Posterior vena cava (tissue), 2 donors: ENCODE measurements around the gene SAPCD2. TPM values are rescaled to one million over a fixed set of nuclear protein-coding genes. Genes with fewer than 3 reads are reported as not detected.

Experiments
- DNase-seq: peaks from one replicate; pipeline ENCODE4 v3.0.0-alpha.2; 2020; ENCODE audit warnings: low spot score
- intact Hi-C, 2 donors: fragments of 100-400 bp; cut with DNase I; formaldehyde crosslinking; loops; one replicate each; pipeline versions ENCODE4 v1.14.1 to v1.14.2; 2022 to 2023
- total RNA-seq, 2 donors: library from RNA; stranded (reverse); fragmentation: NEBNext Ultra II Directional; extraction: Animal tissue kit (Norgen Biotek cat#: 25700); gene quantifications; one replicate each; pipeline ENCODE4 v1.2.1, GENCODE V29; 2021
- donor health status: DM: yes; HTN: yes; CAD: no.
- donor health status: DM: yes; HTN: yes; CAD: no.

SAPCD2 gene
- total RNA-seq, 2 donors from 2014 or later, result 0.33 to 0.42 TPM

DNA sequence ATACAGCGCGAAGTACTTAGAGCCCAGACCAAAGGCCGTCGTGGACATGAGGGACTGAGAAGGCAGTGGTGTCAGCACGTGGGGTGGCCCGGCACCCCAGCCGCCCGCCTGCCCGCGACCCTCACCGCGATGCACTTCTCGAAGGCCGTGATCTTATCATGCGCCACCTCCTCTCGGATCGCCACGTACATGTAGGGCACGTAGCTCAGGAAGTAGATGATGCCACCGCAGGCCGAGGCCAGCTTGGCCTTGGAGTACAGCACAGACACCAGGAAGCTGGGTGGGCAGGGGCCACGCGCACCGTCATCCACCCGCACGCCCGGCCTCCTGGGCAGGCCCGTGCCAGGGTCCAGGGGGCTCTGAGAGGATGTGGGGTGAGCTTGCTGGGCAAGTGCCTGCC, 53.3 kb downstream of the SAPCD2 start:
- DNase-seq, result no peak
- intact Hi-C loops, result loop anchor here in 1 of 2 donors (5.0 kb wide), 1 partner anchor 410 kb away; no protein-coding TSS in a partner anchor

GRCh38 chr9:137016436-137016835, 53.9 kb downstream of the SAPCD2 start:
- intact Hi-C loops, result loop anchor here in 1 of 2 donors (5.0 kb wide), 1 partner anchor 409 kb away; no protein-coding TSS in a partner anchor
- no peak for DNase-seq

DNA sequence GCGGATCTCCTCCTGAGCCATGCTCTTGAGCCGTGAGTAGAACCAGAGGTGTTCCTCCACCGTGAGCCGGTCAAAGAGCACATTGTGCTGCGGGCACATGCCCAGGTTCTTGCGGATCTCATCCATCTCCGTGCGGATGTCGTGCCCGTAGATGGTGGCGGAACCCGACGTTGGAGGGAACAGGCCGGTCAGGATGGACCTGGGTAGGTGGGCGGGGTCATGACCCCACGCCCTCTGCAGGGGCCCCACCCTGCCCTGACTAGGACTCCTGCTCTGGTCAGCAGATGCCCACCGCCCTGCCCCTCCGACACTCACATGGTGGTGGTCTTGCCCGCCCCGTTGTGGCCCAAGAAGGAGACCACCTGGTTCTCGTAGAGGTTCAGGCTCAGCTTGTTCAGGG, 54.4 kb downstream of the SAPCD2 start:
- intact Hi-C loops, result loop anchor here in 1 of 2 donors (5.0 kb wide), 1 partner anchor 409 kb away; no protein-coding TSS in a partner anchor
- DNase-seq, result no peak

DNA sequence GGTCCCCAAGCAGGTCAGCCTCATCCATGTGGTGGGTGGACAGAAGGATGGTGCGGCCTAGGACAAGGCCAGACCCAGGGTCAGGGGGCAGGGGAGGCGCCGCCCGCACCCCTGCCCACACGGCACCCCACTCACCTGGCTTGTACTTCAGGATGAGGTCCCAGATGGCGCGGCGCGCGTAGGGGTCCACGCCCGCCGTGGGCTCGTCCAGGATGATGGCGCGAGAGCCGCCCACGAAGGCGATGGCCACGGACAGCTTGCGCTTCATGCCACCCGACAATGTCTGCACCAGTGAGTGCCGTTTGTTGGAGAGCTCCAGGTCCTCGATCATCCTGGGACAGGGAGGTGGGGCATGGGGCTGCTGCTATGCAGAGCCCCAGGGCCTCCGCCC, 54.8 kb downstream of the SAPCD2 start:
- no peak for DNase-seq
- intact Hi-C loops, result loop anchor here in 1 of 2 donors (5.0 kb wide), 1 partner anchor 408 kb away; no protein-coding TSS in a partner anchor

GRCh38 chr9:137014776-137015539, 55.4 kb downstream of the SAPCD2 start:
- intact Hi-C loops, result loop anchor here in 1 of 2 donors (5.0 kb wide), 1 partner anchor 408 kb away; no protein-coding TSS in a partner anchor
- DNase-seq, result no peak

GRCh38 chr9:137014166-137014565, 56.2 kb downstream of the SAPCD2 start:
- intact Hi-C loops, result no loop called here
- DNase-seq, result no peak

DNA sequence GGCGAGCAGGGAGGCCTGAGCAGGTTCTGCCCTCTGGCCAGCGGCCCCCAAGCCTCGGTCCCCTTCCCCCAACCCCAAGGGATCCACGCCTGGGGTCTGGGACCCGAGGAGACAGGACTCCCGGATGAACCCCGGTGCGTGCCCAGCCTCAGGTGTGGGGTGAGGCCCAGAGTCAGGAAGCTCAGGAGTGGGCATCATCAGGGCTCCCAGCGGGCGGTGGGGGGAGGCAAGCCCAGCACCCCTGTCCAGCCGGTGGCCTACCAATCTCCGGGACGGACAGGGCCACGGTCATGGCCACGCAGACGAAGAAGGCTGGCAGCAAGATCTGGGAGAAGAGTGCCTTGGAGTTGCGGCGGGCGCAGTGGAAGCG, 56.8 kb downstream of the SAPCD2 start:
- DNase-seq, result no peak
- intact Hi-C loops, result no loop called here

GRCh38 chr9:137012694-137013570, 57.4 kb downstream of the SAPCD2 start:
- intact Hi-C loops, result no loop called here

More at GRCh38 chr9:137012694-137013570, 57.4 kb downstream of the SAPCD2 start:
- DNase-seq, result no peak

Other genes starting within 250 kb of the SAPCD2 start
- 1 to 10 TPM; 4.7 to 5.9 TPM for gene AJM1, start 228.1 kb downstream of the SAPCD2 start, total RNA-seq
- 10 to 100 TPM; 71.7 to 87.9 TPM for gene PHPT1, start 221.1 kb downstream of the SAPCD2 start, total RNA-seq
- gene MAMDC4, start 218.2 kb downstream of the SAPCD2 start, total RNA-seq, result 1 to 10 TPM; 1.5 to 2.4 TPM
- 100 to 1,000 TPM; 178 to 191 TPM for gene EDF1, start 204.2 kb downstream of the SAPCD2 start, total RNA-seq
- 10 to 100 TPM in 1 of 2 donors, 1 to 10 TPM in 1; 8.7 to 10.9 TPM for gene TRAF2, start 184.0 kb downstream of the SAPCD2 start, total RNA-seq
- gene FBXW5, start 125.8 kb downstream of the SAPCD2 start, total RNA-seq, result 100 to 1,000 TPM in 1 of 2 donors, 10 to 100 TPM in 1; 95.0 to 100 TPM
- 1 to 10 TPM; 1.4 TPM for gene C8G, start 125.3 kb downstream of the SAPCD2 start, total RNA-seq
- under 1 TPM; 0.62 to 0.88 TPM for gene LCN12, start 118.3 kb downstream of the SAPCD2 start, total RNA-seq
- 100 to 1,000 TPM; 475 to 547 TPM for gene PTGDS, start 93.1 kb downstream of the SAPCD2 start, total RNA-seq
- gene LCNL1, start 87.6 kb downstream of the SAPCD2 start, total RNA-seq, result 1 to 10 TPM; 2.0 to 2.4 TPM
- gene PAXX, start 78.1 kb downstream of the SAPCD2 start, total RNA-seq, result 10 to 100 TPM; 23.1 to 25.4 TPM
- gene CLIC3, start 74.0 kb downstream of the SAPCD2 start, total RNA-seq, result 1 to 10 TPM; 1.9 to 3.8 TPM
- 10 to 100 TPM; 30.8 to 32.8 TPM for gene ABCA2, start 42.3 kb downstream of the SAPCD2 start, total RNA-seq
- gene FUT7, start 38.5 kb downstream of the SAPCD2 start, total RNA-seq, result under 1 TPM; 0.24 to 0.32 TPM
- gene NPDC1, start 24.4 kb downstream of the SAPCD2 start, total RNA-seq, result 100 to 1,000 TPM; 129 to 133 TPM
- gene ENTPD2, start 16.5 kb downstream of the SAPCD2 start, total RNA-seq, result 1 to 10 TPM in 1 of 2 donors, under 1 TPM in 1; 0.48 to 1.2 TPM
- 10 to 100 TPM; 15.2 to 20.5 TPM for gene UAP1L1, start 7.0 kb upstream of the SAPCD2 start, total RNA-seq
- gene MAN1B1, start 16.4 kb upstream of the SAPCD2 start, total RNA-seq, result 10 to 100 TPM; 32.0 to 44.3 TPM
- 100 to 1,000 TPM; 108 to 128 TPM for gene DPP7, start 44.2 kb upstream of the SAPCD2 start, total RNA-seq
- gene GRIN1, start 68.6 kb upstream of the SAPCD2 start, total RNA-seq, result not detected
- not detected for gene LRRC26, start 99.5 kb upstream of the SAPCD2 start, total RNA-seq
- gene TMEM210, start 101.5 kb upstream of the SAPCD2 start, total RNA-seq, result not detected
- gene ANAPC2, start 118.0 kb upstream of the SAPCD2 start, total RNA-seq, result 10 to 100 TPM; 39.1 to 42.3 TPM
- 10 to 100 TPM; 40.4 to 44.6 TPM for gene SSNA1, start 118.1 kb upstream of the SAPCD2 start, total RNA-seq
- gene TPRN, start 130.2 kb upstream of the SAPCD2 start, total RNA-seq, result 1 to 10 TPM; 4.2 to 8.8 TPM
- gene TMEM203, start 135.1 kb upstream of the SAPCD2 start, total RNA-seq, result 10 to 100 TPM; 24.8 to 25.2 TPM
- 1 to 10 TPM; 6.7 to 8.1 TPM for gene NDOR1, start 135.1 kb upstream of the SAPCD2 start, total RNA-seq
- 1 to 10 TPM; 2.3 to 2.7 TPM for gene RNF208, start 151.7 kb upstream of the SAPCD2 start, total RNA-seq
- gene CYSRT1, start 154.6 kb upstream of the SAPCD2 start, total RNA-seq, result under 1 TPM in 1 of 2 donors, not detected in 1; 0.32 TPM
- gene RNF224, start 156.9 kb upstream of the SAPCD2 start, total RNA-seq, result not detected
- gene SLC34A3, start 160.3 kb upstream of the SAPCD2 start, total RNA-seq, result not detected
- gene TUBB4B, start 170.7 kb upstream of the SAPCD2 start, total RNA-seq, result 100 to 1,000 TPM; 178 to 185 TPM
- not detected for gene STPG3, start 180.7 kb upstream of the SAPCD2 start, total RNA-seq
- gene NELFB, start 184.8 kb upstream of the SAPCD2 start, total RNA-seq, result 10 to 100 TPM; 33.3 to 36.7 TPM
- gene TOR4A, start 207.2 kb upstream of the SAPCD2 start, total RNA-seq, result 1 to 10 TPM; 5.3 to 7.0 TPM
- gene NRARP, start 231.7 kb upstream of the SAPCD2 start, total RNA-seq, result 1 to 10 TPM; 5.6 to 9.0 TPM